Spleen (tissue), 11 donors: ENCODE results near the gene ADM2. TPM values are rescaled to one million over a fixed set of nuclear protein-coding genes. Genes with fewer than 3 reads are reported as not detected.

Experiments
- DNase-seq: peaks from one replicate; pipeline ENCODE4 v3.0.0-alpha.2; 2020
- H3K27ac ChIP-seq, 8 donors: fragments of 200-600 bp; sonication (generic) in 7 of 8; 1 replicate in 4 of 8; 2 replicates in 4 of 8; pipeline versions ENCODE4 v1.5.0 to v1.8.0; 2016 to 2021; ENCODE audit warnings: inconsistent platforms in 4 of 8, mild to moderate bottlenecking in 4 of 8, moderate library complexity in 1 of 8
- H3K27me3 ChIP-seq, 7 donors: fragments of 200-600 bp; sonication (generic) in 6 of 7; replicated peaks in 1 of 7; 1 replicate in 4 of 7; 2 replicates in 3 of 7; pipeline versions ENCODE4 v1.5.0 to v1.8.0; 2016 to 2021; ENCODE audit warnings: inconsistent platforms in 3 of 7, mild to moderate bottlenecking in 1 of 7
- H3K36me3 ChIP-seq, 6 donors: fragments of 200-600 bp; sonication (generic) in 5 of 6; 1 replicate in 4 of 6; 2 replicates in 2 of 6; pipeline versions ENCODE4 v1.5.0 to v1.8.0; 2016 to 2021; ENCODE audit warnings: inconsistent platforms in 2 of 6
- H3K4me1 ChIP-seq, 6 donors: fragments of 200-600 bp; sonication (generic) in 5 of 6; 1 replicate in 3 of 6; 2 replicates in 3 of 6; pipeline versions ENCODE4 v1.5.0 to v1.8.0; 2016 to 2021; ENCODE audit warnings: inconsistent platforms in 3 of 6
- H3K4me3 ChIP-seq, 8 donors: fragments of 200-600 bp; sonication (generic) in 7 of 8; 1 replicate in 4 of 8; 2 replicates in 4 of 8; pipeline versions ENCODE4 v1.5.0 to v1.8.0; 2016 to 2021; ENCODE audit warnings: inconsistent platforms in 4 of 8, mild to moderate bottlenecking in 4 of 8, moderate library complexity in 2 of 8
- H3K9me3 ChIP-seq, 8 donors: fragments of 200-600 bp; sonication (generic) in 7 of 8; 1 replicate in 4 of 8; 2 replicates in 4 of 8; pipeline versions ENCODE4 v1.5.0 to v1.8.0; 2016 to 2021; ENCODE audit warnings: inconsistent platforms in 4 of 8
- POLR2A ChIP-seq, 3 donors: fragments of 450-650 bp; IDR thresholded peaks; one replicate each; pipeline ENCODE4 v1.5.1; 2017; ENCODE audit warnings: antibody characterized with exemption in 3 of 3, mild to moderate bottlenecking in 1 of 3
- POLR2AphosphoS5 ChIP-seq, 3 donors: sonication (generic); formaldehyde crosslinking; IDR thresholded peaks; one replicate each; pipeline ENCODE4 v1.5.1; 2017; ENCODE audit warnings: antibody characterized with exemption in 3 of 3
- WGBS, 5 donors: extraction: QIAGEN DNeasy Blood & Tissue Kit in 3 of 5; methylation state at CpG; one replicate each; pipeline versions ENCODE4 v1.1.5 to v1.1.7; 2013 to 2018; 5-methylcytosine and 5-hydroxymethylcytosine counted together
- intact Hi-C: fragments of 100-400 bp; cut with DNase I; formaldehyde crosslinking; loops from one replicate; pipeline ENCODE4 v1.15.0; 2023; ENCODE audit warnings: low total_unique reads
- polyA plus RNA-seq, 3 donors: library from polyadenylated mRNA; stranded (reverse); fragments of 200-250 nt; gene quantifications; one replicate each; pipeline ENCODE4 v1.2.1, GENCODE V29; 2013
- total RNA-seq, 7 donors: library from RNA; depleted of rRNA in 3 of 7; stranded (reverse); fragments of >200 nt in 3 of 7; fragmentation: NEBNext Ultra II Directional in 4 of 7; extraction: Animal tissue kit (Norgen Biotek cat#: 25700) in 4 of 7; gene quantifications; one replicate each; pipeline versions ENCODE4 v1.1.0 to v1.2.1, GENCODE V29; 2016 to 2021
- TF ChIP-seq, protein P1 (sequence below), 11 experiments: fragments of 200-600 bp in 7 of 11; fragments of 450-650 bp in 4 of 11; sonication (generic) in 4 of 11; IDR thresholded peaks in 8 of 11; conservative IDR thresholded peaks in 3 of 11; 1 replicate in 7 of 11; 2 replicates in 4 of 11; pipeline versions ENCODE4 v1.4.0 to v1.8.0; 2016 to 2021; ENCODE audit warnings: antibody characterized with exemption in 11 of 11, inconsistent platforms in 4 of 11, mild to moderate bottlenecking in 1 of 11
- donor health status: healthy with polysubstance abuse.
- donor health status: DM: no; HTN: no; CAD: no; lungs with moderate emphysema.
- donor health status: DM: no; HTN: no; CAD: no.
- donor health status: Bipolar disorder and iron deficiency.
- donor health status: healthy.
- donor health status: DM: no; HTN: no; CAD: no.
- donor health status: DM: yes; HTN: yes; CAD: no.

ADM2 gene
- total and polyA plus RNA-seq, 10 donors: 0.74 to 3.5 (median 2.0) TPM

DNA sequence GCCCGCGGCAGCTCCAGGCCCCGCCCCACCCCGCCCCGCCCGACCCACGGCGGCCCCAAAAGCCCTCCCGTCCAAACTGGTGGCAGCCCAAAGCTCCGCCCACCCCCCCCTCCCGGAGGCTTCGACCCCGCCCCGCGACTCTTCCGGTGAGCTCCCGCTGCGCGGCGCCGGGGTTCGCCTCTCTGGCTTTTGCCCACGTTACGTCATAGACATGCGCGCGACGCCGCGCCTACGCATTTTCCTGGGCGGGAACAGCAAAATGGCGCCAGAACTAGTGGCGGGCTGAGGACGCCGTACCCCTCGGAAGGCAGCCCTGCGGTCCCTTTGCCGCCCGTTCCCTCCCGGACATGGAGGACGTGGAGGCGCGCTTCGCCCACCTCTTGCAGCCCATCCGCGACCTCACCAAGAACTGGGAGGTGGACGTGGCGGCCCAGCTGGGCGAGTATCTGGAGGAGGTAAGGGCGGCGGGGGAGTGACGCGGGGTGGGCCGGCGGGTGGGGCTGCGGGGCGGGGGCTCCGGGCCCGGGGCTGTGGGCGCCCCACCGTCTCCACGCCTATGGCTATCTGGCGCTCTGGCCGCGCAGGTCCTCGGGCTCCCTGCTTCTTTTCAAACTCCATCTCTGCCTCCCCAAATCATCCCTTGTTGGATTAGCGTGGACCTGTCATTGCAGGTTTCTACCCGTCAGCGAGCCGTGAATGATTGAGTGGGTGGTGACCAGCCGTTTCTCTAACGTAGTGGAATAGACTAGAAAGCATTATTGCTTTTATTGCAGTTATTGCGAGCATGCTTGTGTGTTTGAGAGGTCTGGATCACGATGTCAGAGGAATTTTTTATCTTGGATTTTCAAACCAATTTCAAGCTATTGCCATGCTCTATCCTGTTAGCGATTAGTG, 26.9 kb downstream of the ADM2 start, which contains the start of gene NCAPH2:
NCAPH2 (plus strand) TSS at position 234 of the 894 bp plus-strand sequence; CDS start at position 348, 114 bp downstream.
- Histone ChIP-seq H3K4me1 (peaks cover 18 to 60% (median 33%) of the 10 kb centered on the region in 6 donors), H3K4me3 (peak within 1 kb of the TSS; percentile 63 to 96 (median 84)), H3K27ac (peak within 1 kb of the TSS; percentile 82 to 97 (median 93)), H3K27me3 (no peaks in the 10 kb centered on the region), H3K36me3 (peaks cover 0 to 56% (median 26%) of the 10 kb centered on the region in 6 donors), H3K9me3 (no peaks in the 10 kb centered on the region)
- peak; percentile 99 for DNase-seq
- 0 to 2% (median 1%) methylated on average over 21 to 76 of the region's 76 CpGs for WGBS, 5 donors
- TF ChIP-seq POLR2AphosphoS5 (IDR thresholded peaks at IDR 0.05) (peak; percentile 95 to 98 (median 96)), POLR2A (IDR thresholded peaks at IDR 0.05) (peak; percentile 24 to 64 (median 56))
- TF ChIP-seq, protein P1, sequence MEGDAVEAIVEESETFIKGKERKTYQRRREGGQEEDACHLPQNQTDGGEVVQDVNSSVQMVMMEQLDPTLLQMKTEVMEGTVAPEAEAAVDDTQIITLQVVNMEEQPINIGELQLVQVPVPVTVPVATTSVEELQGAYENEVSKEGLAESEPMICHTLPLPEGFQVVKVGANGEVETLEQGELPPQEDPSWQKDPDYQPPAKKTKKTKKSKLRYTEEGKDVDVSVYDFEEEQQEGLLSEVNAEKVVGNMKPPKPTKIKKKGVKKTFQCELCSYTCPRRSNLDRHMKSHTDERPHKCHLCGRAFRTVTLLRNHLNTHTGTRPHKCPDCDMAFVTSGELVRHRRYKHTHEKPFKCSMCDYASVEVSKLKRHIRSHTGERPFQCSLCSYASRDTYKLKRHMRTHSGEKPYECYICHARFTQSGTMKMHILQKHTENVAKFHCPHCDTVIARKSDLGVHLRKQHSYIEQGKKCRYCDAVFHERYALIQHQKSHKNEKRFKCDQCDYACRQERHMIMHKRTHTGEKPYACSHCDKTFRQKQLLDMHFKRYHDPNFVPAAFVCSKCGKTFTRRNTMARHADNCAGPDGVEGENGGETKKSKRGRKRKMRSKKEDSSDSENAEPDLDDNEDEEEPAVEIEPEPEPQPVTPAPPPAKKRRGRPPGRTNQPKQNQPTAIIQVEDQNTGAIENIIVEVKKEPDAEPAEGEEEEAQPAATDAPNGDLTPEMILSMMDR (IDR thresholded peaks at IDR 0.05 in 8 of 11, conservative IDR thresholded peaks at IDR 0.05 in 3 of 11): peak in 3 of 11 experiments; percentile 3 to 22 (median 8)
- intact Hi-C loops: no loop called here

DNA sequence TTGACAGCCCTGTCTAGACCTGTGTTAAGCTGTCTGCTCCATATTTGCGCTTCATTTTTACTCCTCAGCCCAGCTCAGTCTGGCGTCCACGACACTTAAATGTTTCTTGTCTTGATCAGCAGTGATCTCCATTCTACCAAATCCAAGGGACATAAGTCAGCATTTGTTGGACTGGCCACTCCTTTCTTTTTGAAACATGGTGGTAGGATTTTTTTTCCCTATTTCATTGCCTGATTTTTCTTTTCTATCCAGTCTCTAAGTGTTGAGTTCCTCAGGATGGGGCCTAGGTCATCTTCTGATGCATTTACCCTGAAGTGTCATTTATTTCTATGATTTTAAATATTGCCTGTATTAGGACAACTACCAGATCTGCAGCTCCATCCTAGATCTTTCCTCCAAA, 27.6 kb downstream of the ADM2 start:
- H3K27ac ChIP-seq: peak overlapping the region; percentile 82 to 97 (median 93)
- H3K9me3 ChIP-seq: no peaks in the 10 kb centered on the region
- H3K4me3 ChIP-seq: peak overlapping the region; percentile 59 to 96 (median 74)
- H3K4me1 ChIP-seq: peaks cover 18 to 60% (median 33%) of the 10 kb centered on the region in 6 donors
- intact Hi-C loops: no loop called here
- peaks cover 0 to 52% (median 20%) of the 10 kb centered on the region in 6 donors for H3K36me3 ChIP-seq
- TF ChIP-seq, protein P1 (IDR thresholded peaks at IDR 0.05 in 8 of 11, conservative IDR thresholded peaks at IDR 0.05 in 3 of 11): no peak
- TF ChIP-seq POLR2AphosphoS5 (IDR thresholded peaks at IDR 0.05) (no peak), POLR2A (IDR thresholded peaks at IDR 0.05) (no peak)
- DNase-seq: no peak
- WGBS, 5 donors: 16 to 32% (median 24%) methylated on average over 3 of the region's 3 CpGs
- no peaks in the 10 kb centered on the region for H3K27me3 ChIP-seq

DNA sequence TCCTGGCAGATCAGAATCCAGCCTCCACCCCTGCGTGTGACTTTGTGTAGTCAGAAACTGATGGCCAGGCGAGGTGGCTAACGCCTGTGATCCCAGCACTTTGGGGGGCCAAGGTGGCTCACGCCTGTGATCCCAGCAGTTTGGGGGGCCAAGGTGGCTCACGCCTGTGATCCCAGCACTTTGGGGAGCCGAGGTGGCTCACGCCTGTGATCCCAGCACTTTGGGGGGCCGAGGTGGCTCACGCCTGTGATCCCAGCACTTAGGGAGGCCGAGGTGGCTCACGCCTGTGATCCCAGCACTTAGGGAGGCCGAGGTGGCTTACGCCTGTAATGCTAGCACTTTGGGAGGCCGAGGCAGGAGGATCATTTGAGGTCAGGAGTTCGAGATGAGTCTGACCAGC, 31.8 kb downstream of the ADM2 start:
- Histone ChIP-seq H3K27ac (no peak overlapping the region), H3K4me3 (no peak overlapping the region), H3K4me1 (peaks cover 9 to 37% (median 16%) of the 10 kb centered on the region in 6 donors), H3K9me3 (no peaks in the 10 kb centered on the region), H3K36me3 (peaks cover 0 to 63% (median 19%) of the 10 kb centered on the region in 6 donors), H3K27me3 (no peaks in the 10 kb centered on the region)
- TF ChIP-seq POLR2A (IDR thresholded peaks at IDR 0.05) (no peak), POLR2AphosphoS5 (IDR thresholded peaks at IDR 0.05) (no peak)
- TF ChIP-seq, protein P1 (IDR thresholded peaks at IDR 0.05 in 8 of 11, conservative IDR thresholded peaks at IDR 0.05 in 3 of 11): no peak
- DNase-seq: no peak
- intact Hi-C loops: no loop called here
- WGBS, 5 donors: 91 to 97% (median 94%) methylated on average over 9 to 15 of the region's 15 CpGs

DNA sequence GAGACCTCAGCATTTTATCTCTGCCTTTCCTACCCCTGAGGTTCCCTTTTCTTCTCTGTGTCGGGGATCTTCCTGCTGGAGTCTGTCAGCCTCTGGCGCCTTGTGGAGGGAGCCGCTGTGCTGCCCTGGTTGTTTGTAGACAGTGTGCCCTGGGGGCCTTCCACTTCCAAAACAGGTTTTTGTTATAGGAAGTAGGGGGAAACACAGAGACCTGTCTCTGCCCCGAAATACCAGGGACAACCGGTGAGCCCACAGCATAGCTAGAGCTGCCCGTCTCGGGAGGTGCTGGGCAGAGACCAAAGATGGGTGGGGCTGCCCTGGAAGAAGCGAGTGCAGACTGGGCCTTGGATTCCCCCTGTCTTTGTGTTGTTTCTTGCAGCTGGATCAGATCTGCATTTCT, 34.7 kb downstream of the ADM2 start:
- Histone ChIP-seq H3K27ac (no peak overlapping the region), H3K4me1 (peaks cover 0 to 15% (median 0%) of the 10 kb centered on the region in 6 donors), H3K27me3 (no peaks in the 10 kb centered on the region), H3K9me3 (no peaks in the 10 kb centered on the region), H3K36me3 (peaks cover 0 to 81% (median 44%) of the 10 kb centered on the region in 6 donors), H3K4me3 (no peak overlapping the region)
- intact Hi-C loops: no loop called here
- 76 to 97% (median 93%) methylated on average over 7 to 8 of the region's 8 CpGs for WGBS, 5 donors
- TF ChIP-seq POLR2A (IDR thresholded peaks at IDR 0.05): no peak
- no peak for TF ChIP-seq POLR2AphosphoS5 (IDR thresholded peaks at IDR 0.05)
- TF ChIP-seq, protein P1 (IDR thresholded peaks at IDR 0.05 in 8 of 11, conservative IDR thresholded peaks at IDR 0.05 in 3 of 11): no peak
- no peak for DNase-seq
